GM12872 (cell line): Measurements from ENCODE around the gene SCAI.

Experiments used
- TF ChIP-seq, protein P1 (sequence below): IDR thresholded peaks from 3 replicates; pipeline ENCODE4 v1.5.1; 2011; ENCODE audit warnings: low read depth, mild to moderate bottlenecking, low read length, moderate library complexity; ENCODE audit not compliant: insufficient read depth

Gene SCAI

DNA sequence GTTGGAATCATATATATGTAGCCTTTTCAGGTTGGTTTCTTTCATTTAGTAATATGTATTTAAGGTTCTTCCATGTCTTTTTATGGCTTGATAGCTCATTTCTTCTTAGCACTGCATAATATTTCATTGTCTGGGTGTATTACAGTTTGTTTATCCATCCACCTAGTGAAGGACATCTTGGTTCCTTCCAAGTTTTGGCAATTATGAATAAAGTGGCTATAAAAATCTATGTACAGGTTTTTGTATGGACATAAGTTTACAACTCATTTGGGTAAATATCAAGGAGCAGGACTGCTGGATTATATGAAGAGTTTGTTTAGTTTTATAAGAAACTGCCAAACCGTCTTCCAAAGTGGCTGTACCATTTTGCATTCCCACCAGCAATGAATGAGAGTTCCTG, 34.6 kb upstream of the SCAI start:
- TF ChIP-seq, protein P1, sequence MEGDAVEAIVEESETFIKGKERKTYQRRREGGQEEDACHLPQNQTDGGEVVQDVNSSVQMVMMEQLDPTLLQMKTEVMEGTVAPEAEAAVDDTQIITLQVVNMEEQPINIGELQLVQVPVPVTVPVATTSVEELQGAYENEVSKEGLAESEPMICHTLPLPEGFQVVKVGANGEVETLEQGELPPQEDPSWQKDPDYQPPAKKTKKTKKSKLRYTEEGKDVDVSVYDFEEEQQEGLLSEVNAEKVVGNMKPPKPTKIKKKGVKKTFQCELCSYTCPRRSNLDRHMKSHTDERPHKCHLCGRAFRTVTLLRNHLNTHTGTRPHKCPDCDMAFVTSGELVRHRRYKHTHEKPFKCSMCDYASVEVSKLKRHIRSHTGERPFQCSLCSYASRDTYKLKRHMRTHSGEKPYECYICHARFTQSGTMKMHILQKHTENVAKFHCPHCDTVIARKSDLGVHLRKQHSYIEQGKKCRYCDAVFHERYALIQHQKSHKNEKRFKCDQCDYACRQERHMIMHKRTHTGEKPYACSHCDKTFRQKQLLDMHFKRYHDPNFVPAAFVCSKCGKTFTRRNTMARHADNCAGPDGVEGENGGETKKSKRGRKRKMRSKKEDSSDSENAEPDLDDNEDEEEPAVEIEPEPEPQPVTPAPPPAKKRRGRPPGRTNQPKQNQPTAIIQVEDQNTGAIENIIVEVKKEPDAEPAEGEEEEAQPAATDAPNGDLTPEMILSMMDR = no peak

DNA sequence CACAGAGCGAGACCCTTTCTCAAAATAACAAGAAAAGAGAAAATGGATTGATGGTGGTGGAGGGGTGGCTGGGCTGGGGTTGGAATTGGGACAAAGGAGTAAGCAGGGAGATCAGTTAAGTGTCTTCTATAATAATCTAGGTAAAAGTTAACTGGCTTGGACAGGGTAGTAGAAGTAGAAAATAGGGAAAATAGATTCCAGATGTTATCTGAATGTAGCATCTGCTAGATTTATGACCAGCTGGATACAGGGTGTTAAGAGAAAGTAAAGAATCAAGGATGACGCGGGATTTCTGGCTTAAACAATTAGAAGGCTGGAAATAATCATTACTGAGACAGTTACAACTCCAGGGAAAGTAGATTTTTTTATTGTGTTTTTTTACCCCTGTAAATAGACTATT, 33.3 kb upstream of the SCAI start:
- TF ChIP-seq, protein P1 = no peak

DNA sequence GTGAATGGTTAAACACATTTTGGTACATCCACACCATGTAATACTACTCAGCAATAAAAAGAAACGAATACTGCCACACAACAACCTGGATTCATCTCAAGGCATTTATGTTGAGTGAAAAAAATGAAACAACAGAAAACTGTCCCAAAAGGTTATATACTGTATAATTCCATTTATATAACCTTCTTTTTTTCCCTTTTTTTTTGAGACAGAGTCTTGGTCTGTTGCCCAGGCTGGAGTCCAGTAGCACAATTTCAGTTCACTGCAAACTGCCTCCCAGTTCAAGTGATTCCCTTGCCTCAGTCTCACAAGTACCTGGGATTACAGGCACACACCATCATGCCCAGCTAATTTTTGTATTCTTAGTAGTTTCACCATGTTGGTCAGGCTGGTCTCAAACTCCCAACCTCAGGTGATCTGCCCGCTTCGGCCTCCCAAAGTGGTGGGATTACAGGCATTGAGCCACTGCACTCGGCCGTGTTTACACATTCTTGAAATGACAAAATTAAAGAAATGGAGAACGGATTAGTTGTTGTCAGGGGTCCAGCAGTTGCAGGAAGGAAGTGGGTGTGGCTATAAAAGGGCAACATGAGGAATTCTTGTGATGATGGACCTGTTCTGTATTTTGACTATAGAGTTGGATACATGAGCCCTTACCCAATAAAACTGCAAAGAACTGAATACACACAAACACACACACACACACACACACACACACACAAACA, 28.9 kb upstream of the SCAI start:
- TF ChIP-seq, protein P1 = no peak

DNA sequence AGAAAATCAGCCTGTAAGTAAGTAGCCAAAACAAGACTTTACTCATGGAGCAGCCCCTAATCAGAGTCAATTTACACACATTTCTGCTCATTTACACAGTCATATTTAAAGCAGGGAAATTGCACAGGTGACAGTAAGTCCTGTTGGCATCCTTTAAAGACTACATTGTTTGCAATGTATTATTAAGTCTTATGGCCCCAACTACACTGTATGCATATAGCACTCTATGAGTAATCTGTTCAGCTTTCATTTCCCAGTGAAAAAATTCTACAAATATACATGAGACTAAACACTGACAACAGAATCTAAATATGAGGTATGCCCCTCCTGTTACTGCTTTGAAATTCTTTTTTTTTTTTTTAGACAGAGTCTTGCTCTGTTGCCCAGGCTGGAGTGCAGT, 26.6 kb upstream of the SCAI start:
- TF ChIP-seq, protein P1 = no peak

DNA sequence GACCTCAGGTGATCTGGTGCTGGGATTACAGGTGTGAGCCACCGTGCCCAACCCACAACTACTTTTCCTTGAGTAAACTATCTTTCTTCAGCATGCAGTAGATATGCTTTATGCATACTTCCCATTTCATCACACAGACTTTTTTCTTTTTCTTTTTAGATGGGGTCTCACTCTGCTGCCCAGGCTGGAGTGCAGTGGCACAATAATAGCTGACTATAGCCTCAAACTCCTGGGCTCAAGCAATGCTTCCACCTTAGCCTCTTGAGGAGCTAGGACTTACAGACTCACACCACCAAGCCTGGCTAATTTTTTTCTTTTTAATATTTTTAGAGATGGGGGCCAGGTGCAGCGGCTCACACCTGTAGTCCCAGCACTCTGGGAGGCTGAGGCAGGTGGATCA, 23.4 kb upstream of the SCAI start:
- TF ChIP-seq, protein P1 = no peak

DNA sequence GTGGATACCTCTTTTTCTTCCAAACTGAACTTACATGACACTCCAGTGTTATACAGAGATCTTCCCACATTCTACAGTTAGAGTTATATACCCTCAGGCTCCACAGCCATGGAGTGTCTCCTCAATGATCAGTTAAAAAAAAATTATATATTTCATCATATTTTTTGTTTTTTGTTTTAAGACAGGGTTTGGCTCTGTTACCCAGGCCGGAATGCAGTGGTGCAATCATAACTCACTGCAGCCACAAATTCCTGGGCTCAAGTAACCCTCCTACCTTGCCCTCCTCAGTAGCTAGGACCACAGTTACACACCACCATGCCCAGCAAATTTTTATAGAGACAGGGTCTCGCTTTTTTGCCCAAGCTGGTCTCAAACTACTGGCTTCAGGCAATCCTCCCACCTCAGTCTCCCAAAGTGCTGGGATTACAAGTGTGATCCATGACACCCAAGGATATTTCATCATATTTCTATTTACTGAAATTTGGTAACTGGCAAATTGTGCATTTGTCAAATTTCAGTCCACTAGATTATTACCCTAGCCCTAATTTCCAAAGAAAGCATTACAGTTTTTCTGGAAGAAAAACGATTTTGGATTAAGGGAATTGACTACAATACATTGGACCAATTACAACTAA, 18.1 kb upstream of the SCAI start:
- TF ChIP-seq, protein P1 = no peak

DNA sequence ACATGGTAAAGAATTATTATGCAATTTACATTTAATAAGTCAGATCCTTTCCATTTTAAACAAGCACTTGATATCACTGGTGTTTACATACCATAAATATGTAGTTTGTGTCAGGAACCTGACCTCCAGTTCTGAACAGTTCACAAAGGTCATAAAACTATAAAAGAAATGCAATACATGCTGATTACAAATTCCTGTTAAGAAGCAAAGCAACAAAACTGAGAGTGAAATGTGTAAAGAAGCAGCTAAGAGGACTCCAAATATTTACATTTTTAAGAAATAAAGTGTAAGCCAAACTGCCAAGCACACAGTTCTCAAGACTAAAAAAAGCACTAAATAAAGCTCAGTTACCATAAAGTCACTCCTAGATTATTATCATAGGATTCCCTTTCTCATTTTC, 17.4 kb upstream of the SCAI start:
- TF ChIP-seq, protein P1 = no peak
